IMR-90 (cell line): ENCODE measurements around the gene PIEZO2. TPM values are rescaled to one million over a fixed set of nuclear protein-coding genes. Genes with fewer than 3 reads are reported as not detected.
A peak's percentile ranks its signal among the peaks of the same experiment; 100 is the strongest.

Experiments used
- ATAC-seq: fragments of 200-7000 bp; cut with Tn5 transposase; 2 replicates; pipeline ENCODE4 v1.9.1; 2020; ENCODE audit warnings: low read depth, mild to moderate bottlenecking, moderate library complexity
- BruUV-seq: library from RNA; stranded (reverse); fragments of 400-500 nt; replicated peaks from 2 replicates; lab custom pipeline; 2021; lab: Mats Ljungman, UMichigan
- CTCF ChIA-PET: fragments of 300-600 bp; formaldehyde crosslinking; extraction: SDS; loops from one replicate; lab custom pipeline; 2021; ENCODE audit warnings: antibody characterized with exemption; lab: Yijun Ruan, JAX
- POLR2A ChIA-PET: fragments of 300-600 bp; sonication (Branson Sonifier 250); formaldehyde crosslinking; loops from one replicate; lab custom pipeline; 2022; ENCODE audit warnings: antibody characterized with exemption; ENCODE audit not compliant: unreplicated experiment; lab: Charles Lee
- DNase-seq: peaks from one replicate; pipeline ENCODE4 v3.0.0; 2013
- H2AFZ ChIP-seq: replicated peaks from 2 replicates; pipeline ENCODE3; 2013; ENCODE audit warnings: low read length, mild to moderate bottlenecking; ENCODE audit not compliant: poor library complexity
- H2AK5ac ChIP-seq: 2 replicates; pipeline ENCODE4 v1.6.1; 2013; ENCODE audit warnings: low read depth, low read length, inconsistent platforms
- H2AK9ac ChIP-seq: replicated peaks from 2 replicates; pipeline ENCODE3; 2013; ENCODE audit warnings: mild to moderate bottlenecking, low read depth, low read length, moderate library complexity; ENCODE audit not compliant: poor library complexity
- H2BK120ac ChIP-seq: 2 replicates; pipeline ENCODE4 v1.6.1; 2013; ENCODE audit warnings: low read depth, low read length, inconsistent platforms
- H2BK15ac ChIP-seq: 3 replicates; pipeline ENCODE4 v1.6.1; 2013; ENCODE audit warnings: low read depth, low read length, inconsistent platforms
- H2BK20ac ChIP-seq: 2 replicates; pipeline ENCODE4 v1.6.1; 2013; ENCODE audit warnings: low read depth, mild to moderate bottlenecking, inconsistent platforms, low read length, moderate library complexity
- H2BK5ac ChIP-seq: 2 replicates; pipeline ENCODE4 v1.6.1; 2013; ENCODE audit warnings: mild to moderate bottlenecking, low read depth, low read length, inconsistent platforms; ENCODE audit not compliant: poor library complexity, severe bottlenecking
- H3K14ac ChIP-seq: replicated peaks from 2 replicates; pipeline ENCODE4 v1.6.1; 2013; ENCODE audit warnings: low read depth, low read length, inconsistent platforms
- H3K18ac ChIP-seq: 2 replicates; pipeline ENCODE4 v1.6.1; 2013; ENCODE audit warnings: low read depth, low read length, control low read depth
- H3K23ac ChIP-seq: 2 replicates; pipeline ENCODE4 v1.6.1; 2013; ENCODE audit warnings: low read depth, low read length, inconsistent platforms
- H3K27ac ChIP-seq: 2 replicates; pipeline ENCODE4 v1.5.1; 2013; ENCODE audit warnings: mild to moderate bottlenecking, control low read depth, low read length; ENCODE audit not compliant: insufficient read depth
- H3K27me3 ChIP-seq: 2 replicates; pipeline ENCODE4 v1.6.1; 2013; ENCODE audit warnings: low read length; ENCODE audit not compliant: control insufficient read depth, insufficient read depth
- H3K36me3 ChIP-seq: 2 replicates; pipeline ENCODE4 v1.6.1; 2013; ENCODE audit warnings: low read length, mixed read lengths; ENCODE audit not compliant: control insufficient read depth, insufficient read depth
- H3K4ac ChIP-seq: 2 replicates; pipeline ENCODE4 v1.6.1; 2013; ENCODE audit warnings: low read depth, low read length, inconsistent platforms
- H3K4me1 ChIP-seq: 2 replicates; pipeline ENCODE4 v1.6.1; 2013; ENCODE audit warnings: low read length, mixed read lengths; ENCODE audit not compliant: control insufficient read depth, insufficient read depth
- H3K4me2 ChIP-seq: 2 replicates; pipeline ENCODE4 v1.6.1; 2013; ENCODE audit warnings: low read depth, mild to moderate bottlenecking, control low read depth, low read length, moderate library complexity
- H3K4me3 ChIP-seq: 2 replicates; pipeline ENCODE4 v1.5.1; 2013; ENCODE audit warnings: low read depth, mild to moderate bottlenecking, control low read depth, low read length, moderate library complexity; ENCODE audit not compliant: insufficient read depth
- H3K56ac ChIP-seq: 2 replicates; pipeline ENCODE4 v1.6.1; 2013; ENCODE audit warnings: low read length, inconsistent platforms; ENCODE audit not compliant: insufficient read depth; ENCODE audit errors: extremely low read depth
- H3K79me1 ChIP-seq, 2 experiments: 2 replicates each; pipeline ENCODE4 v1.6.1; 2013; ENCODE audit warnings: low read length in 2 of 2, inconsistent platforms in 1 of 2, low read depth in 1 of 2
- H3K9ac ChIP-seq: 2 replicates; pipeline ENCODE4 v1.6.1; 2013; ENCODE audit warnings: low read depth, low read length, control low read depth
- H3K9me1 ChIP-seq: 2 replicates; pipeline ENCODE4 v1.6.1; 2013; ENCODE audit warnings: low read length, inconsistent platforms; ENCODE audit not compliant: insufficient read depth
- H3K9me3 ChIP-seq: 2 replicates; pipeline ENCODE4 v1.6.1; 2013; ENCODE audit warnings: low read length; ENCODE audit not compliant: control insufficient read depth, insufficient read depth
- H4K20me1 ChIP-seq: 2 replicates; pipeline ENCODE4 v1.6.1; 2013; ENCODE audit warnings: low read length, inconsistent platforms; ENCODE audit not compliant: insufficient read depth
- H4K5ac ChIP-seq: 2 replicates; pipeline ENCODE4 v1.6.1; 2013; ENCODE audit warnings: mild to moderate bottlenecking, low read depth, low read length, control low read depth
- H4K8ac ChIP-seq, 2 experiments: 2 replicates each; pipeline ENCODE4 v1.6.1; 2013; ENCODE audit warnings: low read depth in 2 of 2, low read length in 2 of 2, control low read depth in 1 of 2, inconsistent platforms in 1 of 2
- H4K91ac ChIP-seq: 2 replicates; pipeline ENCODE4 v1.6.1; 2013; ENCODE audit warnings: low read depth, low read length, inconsistent platforms; ENCODE audit not compliant: insufficient read depth
- BHLHE40 ChIP-seq: fragments of 150-350 bp; IDR thresholded peaks from 2 replicates; pipeline ENCODE4 v1.6.1; 2016; ENCODE audit warnings: mild to moderate bottlenecking, low read depth, low read length
- CEBPB ChIP-seq: IDR thresholded peaks from 2 replicates; pipeline ENCODE4 v1.6.1; 2012; ENCODE audit warnings: low read depth, low read length, improper control_type of control experiment
- CHD1 ChIP-seq: IDR thresholded peaks from 2 replicates; pipeline ENCODE4 v1.6.1; 2012; ENCODE audit warnings: low read depth, low read length, improper control_type of control experiment
- ELK1 ChIP-seq: fragments of 150-350 bp; IDR thresholded peaks from 2 replicates; pipeline ENCODE4 v1.6.1; 2016; ENCODE audit warnings: low read depth, mild to moderate bottlenecking, low read length, moderate library complexity, borderline replicate concordance
- FOS ChIP-seq: fragments of 150-350 bp; IDR thresholded peaks from 2 replicates; pipeline ENCODE4 v1.6.1; 2016; ENCODE audit warnings: low read depth, low read length
- MAFK ChIP-seq: IDR thresholded peaks from 2 replicates; pipeline ENCODE4 v1.6.1; 2012; ENCODE audit warnings: low read depth, low read length, improper control_type of control experiment
- MAZ ChIP-seq: IDR thresholded peaks from 2 replicates; pipeline ENCODE4 v1.6.1; 2012; ENCODE audit warnings: low read depth, mild to moderate bottlenecking, low read length, improper control_type of control experiment, moderate library complexity, borderline replicate concordance
- MXI1 ChIP-seq: IDR thresholded peaks from 2 replicates; pipeline ENCODE4 v1.6.1; 2012; ENCODE audit warnings: low read depth, mild to moderate bottlenecking, low read length, moderate library complexity, borderline replicate concordance
- NFE2L2 ChIP-seq: fragments of 150-350 bp; IDR thresholded peaks from 2 replicates; pipeline ENCODE4 v1.6.1; 2016; ENCODE audit warnings: low read depth, mild to moderate bottlenecking, low read length
- POLR2A ChIP-seq: IDR thresholded peaks from 2 replicates; pipeline ENCODE4 v1.6.1; 2012; ENCODE audit warnings: mild to moderate bottlenecking, low read depth, low read length
- RAD21 ChIP-seq: IDR thresholded peaks from 2 replicates; pipeline ENCODE4 v1.6.1; 2012; ENCODE audit warnings: low read length, improper control_type of control experiment
- RCOR1 ChIP-seq: IDR thresholded peaks from 2 replicates; pipeline ENCODE4 v1.6.1; 2012; ENCODE audit warnings: mild to moderate bottlenecking, low read length, improper control_type of control experiment; ENCODE audit not compliant: insufficient replicate concordance
- RFX5 ChIP-seq: IDR thresholded peaks from 2 replicates; pipeline ENCODE4 v1.8.0; 2012; ENCODE audit warnings: low read depth, mild to moderate bottlenecking, low read length, moderate library complexity
- SMC3 ChIP-seq: fragments of 150-350 bp; IDR thresholded peaks from 2 replicates; pipeline ENCODE4 v1.6.1; 2016; ENCODE audit warnings: low read depth, mild to moderate bottlenecking, antibody characterized with exemption, low read length, moderate library complexity
- dilution Hi-C: fragments of 300-500 bp; cut with HindIII; formaldehyde crosslinking; loops from one replicate; pipeline ENCODE4 v1.14.3; 2018; ENCODE audit warnings: low sequenced_read_pairs; ENCODE audit not compliant: unreplicated experiment
- in situ Hi-C: fragments of 300-500 bp; cut with MboI; formaldehyde crosslinking; loops from 3 replicates; pipeline ENCODE4 v1.14.3; 2019; ENCODE audit warnings: low sequenced_read_pairs, inconsistent platforms, mixed read lengths
- intact Hi-C: fragments of 100-400 bp; cut with micrococcal nuclease; formaldehyde crosslinking; loops from 2 replicates; pipeline ENCODE4 v1.10.0; 2022
- polyA plus RNA-seq, 3 experiments: library from polyadenylated mRNA; depleted of rRNA; stranded (reverse); fragments of >200 nt; gene quantifications; 2 replicates each; pipeline ENCODE4 v1.2.3, GENCODE V29; 2012; ENCODE audit warnings: low replicate concordance in 1 of 3
- total RNA-seq: library from RNA; depleted of rRNA; stranded (reverse); fragments of >200 nt; gene quantifications from 2 replicates; pipeline ENCODE4 v1.2.3, GENCODE V29; 2012
- TF ChIP-seq, protein P1 (sequence below): conservative IDR thresholded peaks from 2 replicates; pipeline ENCODE4 v1.5.1; 2012; ENCODE audit warnings: mild to moderate bottlenecking, low read depth, low read length, improper control_type of control experiment
- TF ChIP-seq, protein P2 (sequence below): fragments of 150-350 bp; IDR thresholded peaks from 2 replicates; pipeline ENCODE4 v1.6.1; 2017; ENCODE audit warnings: mild to moderate bottlenecking, antibody characterized with exemption, low read length, low read depth

Gene PIEZO2
- total and polyA plus RNA-seq, 2 of the 4 experiments (the other 2 are of a cell fraction): 2.4 to 4.1 TPM

GRCh38 chr18:10977042-10977441, 172.3 kb downstream of the PIEZO2 start:
- no peaks in the 10 kb centered on the region for H3K9me3 ChIP-seq
- H3K27me3 ChIP-seq: no peaks in the 10 kb centered on the region
- H4K5ac ChIP-seq: no peak overlapping the region
- no peak overlapping the region for H3K4ac ChIP-seq
- in situ Hi-C loops: no loop called here
- H3K9ac ChIP-seq: no peak overlapping the region
- POLR2A ChIA-PET: no interaction called here
- intact Hi-C loops: no loop called here
- no peak overlapping the region for H3K18ac ChIP-seq
- H2BK120ac ChIP-seq: no peak overlapping the region
- H3K4me3 ChIP-seq: no peak overlapping the region
- CTCF ChIA-PET: interaction anchor here (0.6 kb wide), 1 partner anchor 17 kb away, joined by 5 read pairs; no protein-coding TSS in a partner anchor
- no peaks in the 10 kb centered on the region for H3K36me3 ChIP-seq
- no peaks in the 10 kb centered on the region for H4K20me1 ChIP-seq
- ATAC-seq: no peak
- no peak for TF ChIP-seq ELK1
- TF ChIP-seq, protein P1, sequence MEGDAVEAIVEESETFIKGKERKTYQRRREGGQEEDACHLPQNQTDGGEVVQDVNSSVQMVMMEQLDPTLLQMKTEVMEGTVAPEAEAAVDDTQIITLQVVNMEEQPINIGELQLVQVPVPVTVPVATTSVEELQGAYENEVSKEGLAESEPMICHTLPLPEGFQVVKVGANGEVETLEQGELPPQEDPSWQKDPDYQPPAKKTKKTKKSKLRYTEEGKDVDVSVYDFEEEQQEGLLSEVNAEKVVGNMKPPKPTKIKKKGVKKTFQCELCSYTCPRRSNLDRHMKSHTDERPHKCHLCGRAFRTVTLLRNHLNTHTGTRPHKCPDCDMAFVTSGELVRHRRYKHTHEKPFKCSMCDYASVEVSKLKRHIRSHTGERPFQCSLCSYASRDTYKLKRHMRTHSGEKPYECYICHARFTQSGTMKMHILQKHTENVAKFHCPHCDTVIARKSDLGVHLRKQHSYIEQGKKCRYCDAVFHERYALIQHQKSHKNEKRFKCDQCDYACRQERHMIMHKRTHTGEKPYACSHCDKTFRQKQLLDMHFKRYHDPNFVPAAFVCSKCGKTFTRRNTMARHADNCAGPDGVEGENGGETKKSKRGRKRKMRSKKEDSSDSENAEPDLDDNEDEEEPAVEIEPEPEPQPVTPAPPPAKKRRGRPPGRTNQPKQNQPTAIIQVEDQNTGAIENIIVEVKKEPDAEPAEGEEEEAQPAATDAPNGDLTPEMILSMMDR: no peak
- TF ChIP-seq BHLHE40: no peak
- TF ChIP-seq, protein P2, sequence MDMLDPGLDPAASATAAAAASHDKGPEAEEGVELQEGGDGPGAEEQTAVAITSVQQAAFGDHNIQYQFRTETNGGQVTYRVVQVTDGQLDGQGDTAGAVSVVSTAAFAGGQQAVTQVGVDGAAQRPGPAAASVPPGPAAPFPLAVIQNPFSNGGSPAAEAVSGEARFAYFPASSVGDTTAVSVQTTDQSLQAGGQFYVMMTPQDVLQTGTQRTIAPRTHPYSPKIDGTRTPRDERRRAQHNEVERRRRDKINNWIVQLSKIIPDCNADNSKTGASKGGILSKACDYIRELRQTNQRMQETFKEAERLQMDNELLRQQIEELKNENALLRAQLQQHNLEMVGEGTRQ: no peak
- TF ChIP-seq RCOR1: no peak
- TF ChIP-seq CEBPB: no peak
- TF ChIP-seq RAD21: no peak
- no peak for TF ChIP-seq MXI1
- TF ChIP-seq RFX5: no peak
- TF ChIP-seq CHD1: no peak
- TF ChIP-seq MAFK: no peak
- no peak for TF ChIP-seq SMC3
- no peak for TF ChIP-seq NFE2L2
- TF ChIP-seq MAZ: no peak
- no peak for TF ChIP-seq FOS
- no peak for TF ChIP-seq POLR2A
- no peak overlapping the region for H3K4me2 ChIP-seq
- no peak overlapping the region for H3K27ac ChIP-seq
- BruUV-seq: no TSS peak
- no peak overlapping the region for H2BK15ac ChIP-seq
- H2AK5ac ChIP-seq: no peak overlapping the region
- H3K79me1 ChIP-seq: no peaks in the 10 kb centered on the region; a peak in 1 of 4 replicates
- no peak overlapping the region for H4K91ac ChIP-seq
- no peak overlapping the region for H3K56ac ChIP-seq
- peaks cover 2% of the 10 kb centered on the region; the same call in 1 of the 2 replicates for H3K4me1 ChIP-seq
- H2BK20ac ChIP-seq: no peak overlapping the region
- no peak overlapping the region for H2AFZ ChIP-seq
- H2AK9ac ChIP-seq: no peak overlapping the region
- H3K14ac ChIP-seq: no peak overlapping the region
- peaks cover 3% of the 10 kb centered on the region; the same call in 1 of the 2 replicates for H3K9me1 ChIP-seq
- H2BK5ac ChIP-seq: no peak overlapping the region
- H3K23ac ChIP-seq: peak overlapping the region; percentile 9; the same call in 1 of the 2 replicates
- DNase-seq: no peak
- no peak overlapping the region for H4K8ac ChIP-seq
- dilution Hi-C loops: no loop called here
